A549 (cell line): Measurements from ENCODE around the gene HRH1.

ENCODE experiments used
- CBX8 ChIP-seq: fragments of 200-600 bp; sonication (generic); IDR thresholded peaks from 2 replicates; pipeline ENCODE4 v1.6.1; 2016
- CHD2 ChIP-seq: fragments of 150-350 bp; IDR thresholded peaks from 2 replicates; pipeline ENCODE4 v1.6.1; 2014; ENCODE audit warnings: low read length; ENCODE audit not compliant: partially characterized antibody
- CTCF ChIP-seq: fragments of >200 bp; sonication (Bioruptor Twin); formaldehyde crosslinking; IDR thresholded peaks from 3 replicates; pipeline ENCODE4 v1.5.1; 2016
- HOXA7 ChIP-seq: fragments of 250-450 bp; sonication (Bioruptor Pico); IDR thresholded peaks from 2 replicates; pipeline ENCODE4 v1.5.0; 2020; ENCODE audit warnings: mild to moderate bottlenecking, moderate library complexity
- MAX ChIP-seq: IDR thresholded peaks from 2 replicates; pipeline ENCODE4 v1.6.1; 2012
- POLR2AphosphoS2 ChIP-seq: conservative IDR thresholded peaks from 2 replicates; pipeline ENCODE4 v1.6.1; 2012; ENCODE audit warnings: low read length, improper control_type of control experiment, inconsistent platforms
- RCOR1 ChIP-seq: fragments of 150-350 bp; IDR thresholded peaks from 2 replicates; pipeline ENCODE4 v1.6.1; 2014; ENCODE audit warnings: antibody characterized with exemption, low read length, low read depth

DNA sequence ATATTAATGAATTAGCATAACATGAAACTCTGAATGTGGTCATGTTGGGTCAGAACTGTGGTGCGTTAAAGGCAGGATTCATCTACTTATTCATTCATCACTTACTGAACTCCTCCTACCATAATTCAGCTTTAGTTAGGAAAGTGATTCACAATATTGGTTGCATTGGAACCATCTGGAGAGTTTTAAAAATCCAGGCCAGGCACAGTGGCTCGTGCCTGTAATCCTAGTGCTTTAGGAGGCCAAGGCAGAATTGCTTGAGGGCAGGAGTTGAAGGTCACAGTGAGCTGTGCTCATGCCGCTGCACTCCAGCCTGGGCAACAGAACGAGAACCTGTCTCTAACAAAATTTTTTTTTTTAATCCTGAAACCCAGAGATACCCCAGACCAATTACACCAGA is 73.7 kb downstream of the HRH1 start:
- TF ChIP-seq CTCF (no peak), HOXA7 (CRISPR knock-in tag) (no peak), CBX8 (no peak), POLR2AphosphoS2 (no peak), MAX (no peak), CHD2 (no peak), RCOR1 (no peak)
